ENCODE measurements around the gene NDUFS6. TPM values are rescaled to one million over a fixed set of nuclear protein-coding genes. Genes with fewer than 3 reads are reported as not detected.
A peak's percentile ranks its signal among the peaks of the same experiment; 100 is the strongest.

Gene NDUFS6
- total and polyA plus RNA-seq, 10 donors, result 18.2 to 74.2 (median 29.2) TPM

- H3K4me1 ChIP-seq, result no peaks in the 10 kb centered on the region
- H3K4me3 ChIP-seq, result no peak overlapping the region
- 82 to 92% (median 90%) methylated on average over 10 of the region's 10 CpGs for WGBS, 5 donors
- no peaks in the 10 kb centered on the region for H3K36me3 ChIP-seq
- TF ChIP-seq POLR2AphosphoS5 (IDR thresholded peaks at IDR 0.05) (no peak), POLR2A (IDR thresholded peaks at IDR 0.05) (no peak)
- TF ChIP-seq, protein P1, sequence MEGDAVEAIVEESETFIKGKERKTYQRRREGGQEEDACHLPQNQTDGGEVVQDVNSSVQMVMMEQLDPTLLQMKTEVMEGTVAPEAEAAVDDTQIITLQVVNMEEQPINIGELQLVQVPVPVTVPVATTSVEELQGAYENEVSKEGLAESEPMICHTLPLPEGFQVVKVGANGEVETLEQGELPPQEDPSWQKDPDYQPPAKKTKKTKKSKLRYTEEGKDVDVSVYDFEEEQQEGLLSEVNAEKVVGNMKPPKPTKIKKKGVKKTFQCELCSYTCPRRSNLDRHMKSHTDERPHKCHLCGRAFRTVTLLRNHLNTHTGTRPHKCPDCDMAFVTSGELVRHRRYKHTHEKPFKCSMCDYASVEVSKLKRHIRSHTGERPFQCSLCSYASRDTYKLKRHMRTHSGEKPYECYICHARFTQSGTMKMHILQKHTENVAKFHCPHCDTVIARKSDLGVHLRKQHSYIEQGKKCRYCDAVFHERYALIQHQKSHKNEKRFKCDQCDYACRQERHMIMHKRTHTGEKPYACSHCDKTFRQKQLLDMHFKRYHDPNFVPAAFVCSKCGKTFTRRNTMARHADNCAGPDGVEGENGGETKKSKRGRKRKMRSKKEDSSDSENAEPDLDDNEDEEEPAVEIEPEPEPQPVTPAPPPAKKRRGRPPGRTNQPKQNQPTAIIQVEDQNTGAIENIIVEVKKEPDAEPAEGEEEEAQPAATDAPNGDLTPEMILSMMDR (IDR thresholded peaks at IDR 0.05 in 8 of 11, conservative IDR thresholded peaks at IDR 0.05 in 3 of 11), result no peak
- H3K9me3 ChIP-seq, result no peaks in the 10 kb centered on the region
- intact Hi-C loops (cut with DNase I; ENCODE audit: low total_unique reads), result no loop called here
- H3K27me3 ChIP-seq (replicated peaks in 1 of 7), result peaks cover 0 to 11% (median 0%) of the 10 kb centered on the region in 7 donors
- no peak overlapping the region for H3K27ac ChIP-seq
- DNase-seq, result peak; percentile 64
Measured at GRCh38 chr5:1757511-1757910, 43.7 kb upstream of the NDUFS6 start.

- 70 to 92% (median 89%) methylated on average over 3 of the region's 3 CpGs for WGBS, 5 donors
- no peaks in the 10 kb centered on the region for H3K9me3 ChIP-seq
- intact Hi-C loops (cut with DNase I; ENCODE audit: low total_unique reads), result no loop called here
- H3K4me3 ChIP-seq, result no peak overlapping the region
- H3K4me1 ChIP-seq, result peaks cover 0 to 8% (median 6%) of the 10 kb centered on the region in 6 donors
- TF ChIP-seq, protein P1 (IDR thresholded peaks at IDR 0.05 in 8 of 11, conservative IDR thresholded peaks at IDR 0.05 in 3 of 11), result no peak
- no peak for TF ChIP-seq POLR2AphosphoS5 (IDR thresholded peaks at IDR 0.05)
- H3K27ac ChIP-seq, result no peak overlapping the region
- no peak for DNase-seq
- H3K36me3 ChIP-seq, result no peaks in the 10 kb centered on the region
- peaks cover 0 to 15% (median 0%) of the 10 kb centered on the region in 7 donors for H3K27me3 ChIP-seq (replicated peaks in 1 of 7)
Measured at GRCh38 chr5:1758574-1758973, 42.6 kb upstream of the NDUFS6 start.

- H3K4me3 ChIP-seq, result no peak overlapping the region
- DNase-seq, result peak; percentile 54
- peaks cover 0 to 24% (median 0%) of the 10 kb centered on the region in 7 donors for H3K27me3 ChIP-seq (replicated peaks in 1 of 7)
- intact Hi-C loops (cut with DNase I; ENCODE audit: low total_unique reads), result no loop called here
- TF ChIP-seq POLR2A (IDR thresholded peaks at IDR 0.05) (no peak), POLR2AphosphoS5 (IDR thresholded peaks at IDR 0.05) (no peak)
- TF ChIP-seq, protein P1 (IDR thresholded peaks at IDR 0.05 in 8 of 11, conservative IDR thresholded peaks at IDR 0.05 in 3 of 11), result no peak
- peaks cover 0 to 14% (median 6%) of the 10 kb centered on the region in 6 donors for H3K4me1 ChIP-seq
- no peaks in the 10 kb centered on the region for H3K36me3 ChIP-seq
- WGBS, 5 donors, result 74 to 84% (median 80%) methylated on average over 13 of the region's 13 CpGs
- no peak overlapping the region for H3K27ac ChIP-seq
- no peaks in the 10 kb centered on the region for H3K9me3 ChIP-seq
Measured at GRCh38 chr5:1759378-1759970, 41.7 kb upstream of the NDUFS6 start.

DNA sequence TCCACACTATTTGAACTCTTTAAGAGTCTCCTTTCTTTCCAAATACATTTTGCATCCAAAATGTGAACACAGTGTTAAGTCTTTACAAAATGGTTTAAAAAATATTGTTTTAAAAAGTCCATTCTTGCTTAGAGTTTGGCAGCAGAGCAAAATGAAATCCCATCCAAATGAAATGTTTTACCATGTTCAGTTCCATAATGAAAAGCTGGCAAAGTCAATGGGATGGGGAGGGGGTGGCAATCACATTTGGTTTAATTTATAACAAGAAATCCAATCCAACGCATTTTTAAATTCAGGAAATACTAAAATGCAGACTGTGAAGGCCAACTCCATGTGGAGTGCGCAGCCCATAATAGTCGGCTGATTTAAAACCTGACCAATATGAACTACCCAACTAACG is 41.0 kb upstream of the NDUFS6 start:
- Histone ChIP-seq H3K4me1 (peaks cover 0 to 14% (median 6%) of the 10 kb centered on the region in 6 donors), H3K27ac (no peak overlapping the region), H3K9me3 (no peaks in the 10 kb centered on the region), H3K36me3 (no peaks in the 10 kb centered on the region), H3K4me3 (no peak overlapping the region), H3K27me3 (replicated peaks in 1 of 7) (peaks cover 0 to 26% (median 4%) of the 10 kb centered on the region in 7 donors)
- 81 to 93% (median 85%) methylated on average over 4 of the region's 4 CpGs for WGBS, 5 donors
- TF ChIP-seq POLR2A (IDR thresholded peaks at IDR 0.05), result no peak
- TF ChIP-seq, protein P1 (IDR thresholded peaks at IDR 0.05 in 8 of 11, conservative IDR thresholded peaks at IDR 0.05 in 3 of 11), result no peak
- no peak for TF ChIP-seq POLR2AphosphoS5 (IDR thresholded peaks at IDR 0.05)
- intact Hi-C loops (cut with DNase I; ENCODE audit: low total_unique reads), result no loop called here
- DNase-seq, result no peak
